HEK293 (cell line): ENCODE data around the gene ADIPOR1.

Experiments used
- CTCF ChIA-PET: fragments of 350-600 bp; formaldehyde crosslinking; extraction: SDS; loops from one replicate; lab custom pipeline; 2021; ENCODE audit warnings: antibody characterized with exemption; lab: Yijun Ruan, JAX
- POLR2A ChIA-PET: fragments of 300-600 bp; formaldehyde crosslinking; extraction: SDS; loops from one replicate; lab custom pipeline; 2020; ENCODE audit warnings: antibody characterized with exemption, inconsistent platforms; lab: Yijun Ruan, JAX
- H3K27ac ChIP-seq: fragments of 200-500 bp; sonication (Bioruptor generic); 2 replicates; pipeline ENCODE4 v1.5.1; 2014; ENCODE audit warnings: low read depth, low read length, control low read depth, inconsistent platforms; ENCODE audit errors: extremely low read depth
- H3K36me3 ChIP-seq, 2 experiments: fragments of 200-500 bp in 1 of 2; sonication (Bioruptor generic) in 1 of 2; 1 replicate in 1 of 2; 2 replicates in 1 of 2; pipeline ENCODE4 v1.5.1; 2014 to 2017; ENCODE audit warnings: inconsistent platforms in 2 of 2, low read length in 2 of 2; ENCODE audit not compliant: control insufficient read depth in 2 of 2, insufficient read depth in 1 of 2
- H3K4me1 ChIP-seq: fragments of 200-500 bp; sonication (Bioruptor generic); 2 replicates; pipeline ENCODE4 v1.5.1; 2014; ENCODE audit warnings: mild to moderate bottlenecking, low read length, inconsistent platforms; ENCODE audit not compliant: control insufficient read depth, insufficient read depth
- H3K4me3 ChIP-seq: 2 replicates; pipeline ENCODE4 v1.5.1; 2011; ENCODE audit warnings: low read depth, mild to moderate bottlenecking, control low read depth, low read length, moderate library complexity
- H3K9me3 ChIP-seq: fragments of 200-500 bp; sonication (Bioruptor generic); 2 replicates; pipeline ENCODE4 v1.5.1; 2014; ENCODE audit warnings: low read depth, low read length, inconsistent platforms; ENCODE audit not compliant: control insufficient read depth, insufficient read depth
- FEZF1 ChIP-seq: fragments of 450-650 bp; formaldehyde crosslinking; IDR thresholded peaks from 2 replicates; pipeline ENCODE4 v1.5.1; 2016; ENCODE audit warnings: missing biosample characterization, missing genetic modification characterization
- KLF1 ChIP-seq: fragments of 450-650 bp; formaldehyde crosslinking; IDR thresholded peaks from 2 replicates; pipeline ENCODE4 v1.5.1; 2016; ENCODE audit warnings: missing biosample characterization, missing genetic modification characterization
- KLF16 ChIP-seq: fragments of 450-650 bp; formaldehyde crosslinking; IDR thresholded peaks from 2 replicates; pipeline ENCODE4 v1.5.1; 2017; ENCODE audit warnings: missing biosample characterization, missing genetic modification characterization
- MZF1 ChIP-seq: fragments of 450-650 bp; formaldehyde crosslinking; IDR thresholded peaks from 2 replicates; pipeline ENCODE4 v1.5.1; 2017; ENCODE audit warnings: missing biosample characterization, missing genetic modification characterization, borderline replicate concordance
- WT1 ChIP-seq: fragments of 450-650 bp; formaldehyde crosslinking; IDR thresholded peaks from 2 replicates; pipeline ENCODE4 v1.5.1; 2016; ENCODE audit warnings: missing biosample characterization, missing genetic modification characterization
- ZBTB1 ChIP-seq: fragments of 450-650 bp; formaldehyde crosslinking; IDR thresholded peaks from 2 replicates; pipeline ENCODE4 v1.5.1; 2016; ENCODE audit warnings: missing biosample characterization, missing genetic modification characterization
- ZBTB48 ChIP-seq: fragments of 450-650 bp; formaldehyde crosslinking; IDR thresholded peaks from 2 replicates; pipeline ENCODE4 v1.5.1; 2016; ENCODE audit warnings: missing biosample characterization, missing genetic modification characterization
- ZNF121 ChIP-seq: fragments of 450-650 bp; formaldehyde crosslinking; IDR thresholded peaks from 2 replicates; pipeline ENCODE4 v1.5.1; 2016; ENCODE audit warnings: missing biosample characterization, missing genetic modification characterization
- ZNF155 ChIP-seq: fragments of 450-650 bp; formaldehyde crosslinking; IDR thresholded peaks from 2 replicates; pipeline ENCODE4 v1.5.1; 2016; ENCODE audit warnings: missing biosample characterization, missing genetic modification characterization
- ZNF174 ChIP-seq: fragments of 450-650 bp; formaldehyde crosslinking; IDR thresholded peaks from 2 replicates; pipeline ENCODE4 v1.5.0; 2017; ENCODE audit warnings: missing biosample characterization, mild to moderate bottlenecking, missing genetic modification characterization
- ZNF223 ChIP-seq: fragments of 450-650 bp; formaldehyde crosslinking; IDR thresholded peaks from 2 replicates; pipeline ENCODE4 v1.5.1; 2016; ENCODE audit warnings: missing biosample characterization, missing genetic modification characterization
- ZNF248 ChIP-seq: fragments of 450-650 bp; formaldehyde crosslinking; IDR thresholded peaks from 2 replicates; pipeline ENCODE4 v1.5.1; 2017; ENCODE audit warnings: missing biosample characterization, missing genetic modification characterization
- ZNF274 ChIP-seq, 2 experiments: fragments of 200-500 bp in 1 of 2; fragments of 450-650 bp in 1 of 2; sonication (Bioruptor generic) in 1 of 2; formaldehyde crosslinking in 1 of 2; IDR thresholded peaks; 2 replicates each; pipeline versions ENCODE4 v1.5.1 to v1.6.1; 2014 to 2016; ENCODE audit warnings: borderline replicate concordance in 1 of 2, inconsistent platforms in 1 of 2, low read length in 1 of 2, missing biosample characterization in 1 of 2, missing genetic modification characterization in 1 of 2
- ZNF280D ChIP-seq: fragments of 450-650 bp; formaldehyde crosslinking; IDR thresholded peaks from 2 replicates; pipeline ENCODE4 v1.5.1; 2016; ENCODE audit warnings: missing biosample characterization, missing genetic modification characterization
- ZNF302 ChIP-seq: fragments of 450-650 bp; formaldehyde crosslinking; IDR thresholded peaks from 2 replicates; pipeline ENCODE4 v1.5.1; 2016; ENCODE audit warnings: missing biosample characterization, missing genetic modification characterization, low read depth
- ZNF529 ChIP-seq: fragments of 450-650 bp; formaldehyde crosslinking; IDR thresholded peaks from 2 replicates; pipeline ENCODE4 v1.5.1; 2017; ENCODE audit warnings: missing genetic modification characterization, missing biosample characterization; ENCODE audit not compliant: insufficient replicate concordance
- ZNF530 ChIP-seq: fragments of 450-650 bp; formaldehyde crosslinking; IDR thresholded peaks from 2 replicates; pipeline ENCODE4 v1.5.1; 2016; ENCODE audit warnings: low read depth, missing biosample characterization, missing genetic modification characterization
- ZNF561 ChIP-seq: fragments of 450-650 bp; IDR thresholded peaks from 2 replicates; pipeline ENCODE4 v1.5.1; 2018; ENCODE audit warnings: missing biosample characterization, missing genetic modification characterization, borderline replicate concordance
- ZNF621 ChIP-seq: fragments of 450-650 bp; formaldehyde crosslinking; IDR thresholded peaks from 2 replicates; pipeline ENCODE4 v1.5.1; 2017; ENCODE audit warnings: missing biosample characterization, missing genetic modification characterization
- ZNF623 ChIP-seq: fragments of 450-650 bp; formaldehyde crosslinking; IDR thresholded peaks from 2 replicates; pipeline ENCODE4 v1.5.1; 2016; ENCODE audit warnings: missing biosample characterization, missing genetic modification characterization
- ZNF658 ChIP-seq: fragments of 450-650 bp; formaldehyde crosslinking; IDR thresholded peaks from 2 replicates; pipeline ENCODE4; 2016; ENCODE audit warnings: missing biosample characterization, missing genetic modification characterization
- ZNF791 ChIP-seq: fragments of 450-650 bp; formaldehyde crosslinking; IDR thresholded peaks from 2 replicates; pipeline ENCODE4 v1.5.1; 2016; ENCODE audit warnings: missing biosample characterization, missing genetic modification characterization
- ZNF843 ChIP-seq: fragments of 450-650 bp; formaldehyde crosslinking; IDR thresholded peaks from 2 replicates; pipeline ENCODE4 v1.5.1; 2016; ENCODE audit warnings: missing biosample characterization, missing genetic modification characterization
- ZSCAN30 ChIP-seq: fragments of 450-650 bp; IDR thresholded peaks from 2 replicates; pipeline ENCODE4 v1.5.1; 2018; ENCODE audit warnings: missing biosample characterization, mild to moderate bottlenecking, missing genetic modification characterization, moderate library complexity
- TF ChIP-seq, protein P1 (sequence below): fragments of 450-650 bp; formaldehyde crosslinking; IDR thresholded peaks from 2 replicates; pipeline ENCODE4 v1.5.1; 2017; ENCODE audit warnings: missing biosample characterization, missing genetic modification characterization
- TF ChIP-seq, protein P2 (sequence below): fragments of 450-650 bp; formaldehyde crosslinking; IDR thresholded peaks from 2 replicates; pipeline ENCODE4 v1.5.1; 2016; ENCODE audit warnings: missing biosample characterization, missing genetic modification characterization

ADIPOR1 gene

DNA sequence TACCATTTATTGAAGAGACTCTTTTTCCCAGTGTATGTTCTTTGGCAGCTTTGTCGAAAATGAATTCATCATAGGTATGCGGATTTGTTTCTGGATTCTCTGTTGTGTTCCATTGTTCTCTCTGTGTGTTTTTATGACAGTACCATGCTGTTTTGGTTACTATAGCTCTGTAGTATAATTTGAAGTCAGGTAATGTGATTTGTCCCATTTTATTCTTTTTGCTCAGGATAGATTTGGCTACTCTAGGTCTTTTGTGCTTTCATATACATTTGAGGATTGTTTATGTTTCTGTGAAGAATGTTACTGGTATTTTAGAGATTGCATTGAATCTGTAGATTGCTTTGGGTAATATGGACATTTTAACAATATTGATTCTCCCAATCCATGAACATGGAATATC is 25.6 kb downstream of the ADIPOR1 start:
- H3K27ac ChIP-seq: no peak overlapping the region
- H3K4me1 ChIP-seq: no peaks in the 10 kb centered on the region
- CTCF ChIA-PET: no interaction called here
- no peaks in the 10 kb centered on the region for H3K9me3 ChIP-seq
- no peak overlapping the region for H3K4me3 ChIP-seq
- TF ChIP-seq, protein P1, sequence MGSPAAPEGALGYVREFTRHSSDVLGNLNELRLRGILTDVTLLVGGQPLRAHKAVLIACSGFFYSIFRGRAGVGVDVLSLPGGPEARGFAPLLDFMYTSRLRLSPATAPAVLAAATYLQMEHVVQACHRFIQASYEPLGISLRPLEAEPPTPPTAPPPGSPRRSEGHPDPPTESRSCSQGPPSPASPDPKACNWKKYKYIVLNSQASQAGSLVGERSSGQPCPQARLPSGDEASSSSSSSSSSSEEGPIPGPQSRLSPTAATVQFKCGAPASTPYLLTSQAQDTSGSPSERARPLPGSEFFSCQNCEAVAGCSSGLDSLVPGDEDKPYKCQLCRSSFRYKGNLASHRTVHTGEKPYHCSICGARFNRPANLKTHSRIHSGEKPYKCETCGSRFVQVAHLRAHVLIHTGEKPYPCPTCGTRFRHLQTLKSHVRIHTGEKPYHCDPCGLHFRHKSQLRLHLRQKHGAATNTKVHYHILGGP (tag by site-specific recombination): no peak
- no peak for TF ChIP-seq MZF1 (tag by site-specific recombination)
- no peak for TF ChIP-seq ZNF561
- TF ChIP-seq ZNF658 (tag by site-specific recombination): no peak
- TF ChIP-seq ZNF529 (tag by site-specific recombination): no peak
- TF ChIP-seq ZNF530 (tag by site-specific recombination): no peak
- TF ChIP-seq ZBTB1: no peak
- no peak for TF ChIP-seq ZNF223
- no peak for TF ChIP-seq ZSCAN30 (tag by site-specific recombination)
- TF ChIP-seq KLF1 (tag by site-specific recombination): no peak
- TF ChIP-seq ZNF155 (tag by site-specific recombination): no peak
- TF ChIP-seq KLF16: no peak
- TF ChIP-seq ZNF121 (tag by site-specific recombination): no peak
- TF ChIP-seq ZNF791 (tag by site-specific recombination): no peak
- no peak for TF ChIP-seq WT1 (tag by site-specific recombination)
- TF ChIP-seq ZNF174 (tag by site-specific recombination): no peak
- no peak for TF ChIP-seq ZNF621 (tag by site-specific recombination)
- peak; percentile 80; the same call in 1 of the 2 replicates for TF ChIP-seq ZNF248 (tag by site-specific recombination)
- no peak for TF ChIP-seq FEZF1 (tag by site-specific recombination)
- no peak for TF ChIP-seq ZBTB48 (tag by site-specific recombination)
- TF ChIP-seq, protein P2, sequence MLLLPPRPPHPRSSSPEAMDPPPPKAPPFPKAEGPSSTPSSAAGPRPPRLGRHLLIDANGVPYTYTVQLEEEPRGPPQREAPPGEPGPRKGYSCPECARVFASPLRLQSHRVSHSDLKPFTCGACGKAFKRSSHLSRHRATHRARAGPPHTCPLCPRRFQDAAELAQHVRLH (tag by site-specific recombination): 0 out of 2 replicates have a peak, but pooled peaks have one; percentile 51
- TF ChIP-seq ZNF623 (tag by site-specific recombination): no peak
- peak; percentile 82; the same call in 1 of the 2 replicates for TF ChIP-seq ZNF280D (tag by site-specific recombination)
- no peak for TF ChIP-seq ZNF302 (tag by site-specific recombination)
- no peak for TF ChIP-seq ZNF274 (IDR thresholded peaks at IDR 0.05; ENCODE audit: low read length)
- no peak for TF ChIP-seq ZNF274 (tag by site-specific recombination; IDR thresholded peaks at IDR 0.05; ENCODE audit: borderline replicate concordance)
- no peak for TF ChIP-seq ZNF843 (tag by site-specific recombination)
- POLR2A ChIA-PET: no interaction called here
- no peaks in the 10 kb centered on the region for H3K36me3 ChIP-seq
